Cardiac muscle cell (in vitro differentiated cells and primary cell): Measurements from ENCODE around the gene BCAS3. TPM values are rescaled to one million over a fixed set of nuclear protein-coding genes. Genes with fewer than 3 reads are reported as not detected.

ENCODE experiments used
- DNase-seq, 2 donors: peaks; one replicate each; pipeline versions ENCODE4 v3.0.0 to v3.0.0-alpha.2; 2010 to 2017; ENCODE audit warnings: low read depth in 1 of 2, low spot score in 1 of 2
- H3K27ac ChIP-seq: fragments of 200-600 bp; sonication (generic); 2 replicates; pipeline ENCODE4 v1.5.1; 2016
- H3K27me3 ChIP-seq: fragments of 200-600 bp; sonication (generic); 2 replicates; pipeline ENCODE4 v1.6.0; 2016; ENCODE audit warnings: control low read depth
- H3K36me3 ChIP-seq: fragments of 200-600 bp; sonication (generic); 2 replicates; pipeline ENCODE4 v1.5.1; 2016; ENCODE audit warnings: control low read depth
- H3K4me1 ChIP-seq: fragments of 200-600 bp; sonication (generic); 2 replicates; pipeline ENCODE4 v1.8.1; 2017; ENCODE audit warnings: low read depth, mild to moderate bottlenecking, mixed run types
- H3K4me3 ChIP-seq: fragments of 200-600 bp; sonication (generic); 2 replicates; pipeline ENCODE4 v1.5.1; 2016; ENCODE audit warnings: mild to moderate bottlenecking
- H3K9me3 ChIP-seq: fragments of 200-600 bp; sonication (generic); 2 replicates; pipeline ENCODE4 v1.5.1; 2017; ENCODE audit warnings: low read depth, mild to moderate bottlenecking, control low read depth
- polyA plus RNA-seq: library from polyadenylated mRNA; unstranded; fragments of >200 nt; fragmentation: Nextera tagmentation; extraction: Ambion mirVana; gene quantifications from 2 replicates; pipeline ENCODE4 v1.2.1, GENCODE V29; 2016
- total RNA-seq: library from RNA; depleted of rRNA; stranded (reverse); fragments of >200 nt; gene quantifications from 2 replicates; pipeline ENCODE4 v1.2.3, GENCODE V29; 2016
- TF ChIP-seq, protein P1 (sequence below): IDR thresholded peaks from 2 replicates; pipeline ENCODE4 v1.5.1; 2012; ENCODE audit warnings: low read depth, mild to moderate bottlenecking, low read length

Gene BCAS3
- total and polyA plus RNA-seq, 2 experiments from 2014 or later = 36.5 to 39.6 TPM

DNA sequence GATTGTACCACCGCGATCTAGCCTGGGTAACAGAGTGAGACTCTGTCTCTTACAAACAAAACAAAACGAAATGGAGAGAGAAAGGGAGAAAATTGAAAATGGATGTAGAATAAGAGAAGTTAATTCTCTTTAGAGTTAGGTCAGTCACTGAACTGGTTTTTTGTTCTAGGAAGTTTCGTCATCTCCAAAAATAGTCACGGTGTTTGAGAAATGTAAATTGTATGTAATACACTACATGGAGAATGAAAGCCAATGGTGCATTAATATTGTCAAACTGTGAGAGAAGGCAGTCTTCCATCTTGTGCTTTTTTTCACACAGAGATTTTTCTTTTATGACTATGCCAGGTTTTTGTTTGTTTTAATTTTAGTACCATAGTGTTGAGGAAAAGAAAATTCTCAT is 145.9 kb downstream of the BCAS3 start:
- Histone ChIP-seq H3K4me3 (no peak overlapping the region), H3K4me1 (no peaks in the 10 kb centered on the region), H3K9me3 (no peaks in the 10 kb centered on the region), H3K36me3 (no peaks in the 10 kb centered on the region), H3K27me3 (no peaks in the 10 kb centered on the region), H3K27ac (no peak overlapping the region)
- TF ChIP-seq, protein P1, sequence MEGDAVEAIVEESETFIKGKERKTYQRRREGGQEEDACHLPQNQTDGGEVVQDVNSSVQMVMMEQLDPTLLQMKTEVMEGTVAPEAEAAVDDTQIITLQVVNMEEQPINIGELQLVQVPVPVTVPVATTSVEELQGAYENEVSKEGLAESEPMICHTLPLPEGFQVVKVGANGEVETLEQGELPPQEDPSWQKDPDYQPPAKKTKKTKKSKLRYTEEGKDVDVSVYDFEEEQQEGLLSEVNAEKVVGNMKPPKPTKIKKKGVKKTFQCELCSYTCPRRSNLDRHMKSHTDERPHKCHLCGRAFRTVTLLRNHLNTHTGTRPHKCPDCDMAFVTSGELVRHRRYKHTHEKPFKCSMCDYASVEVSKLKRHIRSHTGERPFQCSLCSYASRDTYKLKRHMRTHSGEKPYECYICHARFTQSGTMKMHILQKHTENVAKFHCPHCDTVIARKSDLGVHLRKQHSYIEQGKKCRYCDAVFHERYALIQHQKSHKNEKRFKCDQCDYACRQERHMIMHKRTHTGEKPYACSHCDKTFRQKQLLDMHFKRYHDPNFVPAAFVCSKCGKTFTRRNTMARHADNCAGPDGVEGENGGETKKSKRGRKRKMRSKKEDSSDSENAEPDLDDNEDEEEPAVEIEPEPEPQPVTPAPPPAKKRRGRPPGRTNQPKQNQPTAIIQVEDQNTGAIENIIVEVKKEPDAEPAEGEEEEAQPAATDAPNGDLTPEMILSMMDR = no peak
- no peak for DNase-seq

DNA sequence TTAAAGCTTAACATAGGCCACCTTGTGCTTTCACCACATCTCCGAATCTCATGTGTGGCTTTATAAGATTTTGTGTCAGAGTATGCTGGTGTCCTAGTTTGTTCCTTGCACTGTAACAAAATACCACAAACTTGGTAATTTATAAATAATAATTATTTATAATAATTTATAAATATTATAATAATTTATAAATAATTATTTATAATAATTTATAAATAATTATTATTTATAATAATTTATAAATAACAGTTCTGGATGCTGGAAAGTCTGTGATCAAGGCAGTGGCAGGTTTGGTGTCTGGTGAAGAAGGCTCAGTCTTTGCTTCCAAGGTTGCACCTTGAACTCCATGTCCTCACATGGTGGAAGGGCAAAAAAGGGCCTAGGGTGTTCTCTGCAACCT is 147.7 kb downstream of the BCAS3 start:
- TF ChIP-seq, protein P1 = no peak

GRCh38 chr17:60827943-60828342 is 150.3 kb downstream of the BCAS3 start:
- Histone ChIP-seq H3K9me3 (no peaks in the 10 kb centered on the region), H3K4me1 (peaks cover 15% of the 10 kb centered on the region), H3K36me3 (no peaks in the 10 kb centered on the region), H3K4me3 (no peak overlapping the region), H3K27ac (no peak overlapping the region), H3K27me3 (no peaks in the 10 kb centered on the region)
- TF ChIP-seq, protein P1 = no peak
- no peak for DNase-seq

More for the DNA sequence above, 147.7 kb downstream of the BCAS3 start:
- no peak for DNase-seq
- Histone ChIP-seq H3K4me1 (no peaks in the 10 kb centered on the region), H3K9me3 (no peaks in the 10 kb centered on the region), H3K4me3 (no peak overlapping the region), H3K27ac (no peak overlapping the region), H3K36me3 (no peaks in the 10 kb centered on the region), H3K27me3 (no peaks in the 10 kb centered on the region)

DNA sequence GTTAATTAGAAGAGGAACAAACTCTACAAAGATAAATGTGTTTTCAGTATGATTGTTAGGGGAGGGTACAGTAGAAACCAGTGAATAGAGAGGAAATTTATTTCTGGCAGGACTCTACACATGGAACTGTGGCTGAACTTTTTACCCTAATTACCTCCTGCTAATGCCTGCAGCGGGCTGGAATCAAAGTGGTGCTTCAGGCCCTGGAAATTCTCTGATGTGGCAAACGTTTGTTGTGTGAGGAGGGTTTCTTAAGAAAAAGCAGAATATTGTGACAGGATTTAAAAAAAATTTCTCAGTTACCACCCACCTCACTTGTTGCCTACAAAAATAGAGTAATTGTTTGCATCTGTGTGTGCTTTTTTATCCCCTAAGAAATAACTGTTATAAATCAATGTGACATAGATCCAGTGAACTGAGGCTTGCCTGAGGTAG is 154.5 kb downstream of the BCAS3 start:
- Histone ChIP-seq H3K4me3 (no peak overlapping the region), H3K4me1 (peaks cover 26% of the 10 kb centered on the region), H3K27me3 (no peaks in the 10 kb centered on the region), H3K36me3 (no peaks in the 10 kb centered on the region), H3K9me3 (no peaks in the 10 kb centered on the region), H3K27ac (peak overlapping the region; percentile 10)
- TF ChIP-seq, protein P1 = no peak
- DNase-seq = peak; percentile 5 to 46

DNA sequence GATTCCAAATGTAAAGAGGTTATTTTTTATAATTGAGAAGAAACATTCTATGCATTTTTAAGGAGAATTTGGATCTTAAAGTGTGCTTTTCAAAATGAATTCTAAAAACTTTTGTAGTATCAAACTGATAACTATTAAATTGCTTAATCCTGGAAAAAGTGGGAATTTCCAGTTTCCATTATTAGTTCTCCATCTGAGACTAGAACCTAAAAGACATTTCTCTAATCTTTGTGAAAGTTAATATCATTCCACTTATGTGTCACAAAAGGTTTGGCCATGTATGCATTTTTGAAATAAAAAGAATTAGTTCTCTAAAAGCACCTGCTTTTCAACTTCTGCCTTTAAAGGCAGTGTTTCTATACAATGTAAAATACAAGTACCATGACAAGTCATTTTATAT is 155.0 kb downstream of the BCAS3 start:
- H3K4me1 ChIP-seq = peaks cover 26% of the 10 kb centered on the region
- no peaks in the 10 kb centered on the region for H3K36me3 ChIP-seq
- DNase-seq = no peak
- H3K27me3 ChIP-seq = no peaks in the 10 kb centered on the region
- no peak overlapping the region for H3K27ac ChIP-seq
- no peaks in the 10 kb centered on the region for H3K9me3 ChIP-seq
- no peak overlapping the region for H3K4me3 ChIP-seq
- TF ChIP-seq, protein P1 = no peak

- no peaks in the 10 kb centered on the region for H3K9me3 ChIP-seq
- TF ChIP-seq, protein P1 = no peak
- no peak for DNase-seq
- no peak overlapping the region for H3K27ac ChIP-seq
- H3K27me3 ChIP-seq = no peaks in the 10 kb centered on the region
- H3K36me3 ChIP-seq = no peaks in the 10 kb centered on the region
- no peaks in the 10 kb centered on the region for H3K4me1 ChIP-seq
- no peak overlapping the region for H3K4me3 ChIP-seq
These were observed 162.8 kb downstream of the BCAS3 start for GRCh38 chr17:60840456-60840855.
